Spleen (tissue), 7 donors: Measurements from ENCODE around the gene TBXA2R.

Source experiments
- CTCF ChIP-seq, 11 experiments: fragments of 200-600 bp in 7 of 11; fragments of 450-650 bp in 4 of 11; sonication (generic) in 4 of 11; IDR thresholded peaks in 8 of 11; conservative IDR thresholded peaks in 3 of 11; 1 replicate in 7 of 11; 2 replicates in 4 of 11; pipeline versions ENCODE4 v1.4.0 to v1.8.0; 2016 to 2021; ENCODE audit warnings: antibody characterized with exemption in 11 of 11, inconsistent platforms in 4 of 11, mild to moderate bottlenecking in 1 of 11
- POLR2A ChIP-seq, 3 donors: fragments of 450-650 bp; IDR thresholded peaks; one replicate each; pipeline ENCODE4 v1.5.1; 2017; ENCODE audit warnings: antibody characterized with exemption in 3 of 3, mild to moderate bottlenecking in 1 of 3
- POLR2AphosphoS5 ChIP-seq, 3 donors: sonication (generic); formaldehyde crosslinking; IDR thresholded peaks; one replicate each; pipeline ENCODE4 v1.5.1; 2017; ENCODE audit warnings: antibody characterized with exemption in 3 of 3
- donor health status: DM: no; HTN: no; CAD: no; lungs with moderate emphysema.
- donor health status: DM: no; HTN: no; CAD: no.
- donor health status: DM: no; HTN: no; CAD: no.

GRCh38 chr19:3642296-3642695 is 35.6 kb upstream of the TBXA2R start:
- TF ChIP-seq CTCF (IDR thresholded peaks at IDR 0.05 in 8 of 11, conservative IDR thresholded peaks at IDR 0.05 in 3 of 11) (no peak), POLR2AphosphoS5 (IDR thresholded peaks at IDR 0.05) (no peak), POLR2A (IDR thresholded peaks at IDR 0.05) (no peak)
